ENCODE measurements around the gene ACP6.

GRCh38 chr1:147611586-147611985 lies 58.7 kb downstream of the ACP6 start:
- no peak for TF ChIP-seq POLR2A (IDR thresholded peaks at IDR 0.05)
- TF ChIP-seq CTCF (IDR thresholded peaks at IDR 0.05): no peak
- TF ChIP-seq POLR2AphosphoS5 (IDR thresholded peaks at IDR 0.05): no peak
- TF ChIP-seq EP300 (IDR thresholded peaks at IDR 0.05): no peak
